ENCODE data around the gene PHOSPHO2. TPM values are rescaled to one million over a fixed set of nuclear protein-coding genes. Genes with fewer than 3 reads are reported as not detected.

Gene PHOSPHO2
- polyA plus RNA-seq, 1 donor (not counting 4 experiments of a cell fraction or from before 2014, with no cell fraction given), result 2.9 TPM

Small RNAs within 50 kb of the gene (small RNA-seq; reads per million reads assigned to genes)
- 0 reads per million in 3 experiments for gene RF00432 (ENCODE audit: insufficient read length in 3 of 3, low read depth in 3 of 3, low replicate concordance in 1 of 3)

Other genes with a start within 250 kb of the PHOSPHO2 start
- 2.0 to 2.4 TPM (median 2.1 TPM) in 3 replicates for gene BBS5, start 215.0 kb upstream of the PHOSPHO2 start, polyA plus RNA-seq
- gene KLHL41, start 184.8 kb upstream of the PHOSPHO2 start, polyA plus RNA-seq, result 0.08 to 0.24 TPM (median 0.18 TPM) in 3 replicates
- gene FASTKD1, start 120.6 kb upstream of the PHOSPHO2 start, polyA plus RNA-seq, result 19.3 to 41.7 TPM (median 27.7 TPM) in 3 replicates
- gene PPIG, start 110.1 kb upstream of the PHOSPHO2 start, polyA plus RNA-seq, result 24.6 to 37.4 TPM (median 28.6 TPM) in 3 replicates
- 0.03 to 0.30 TPM in 2 of 3 replicates, not detected in the other for gene CFAP210, start 64 bp upstream of the PHOSPHO2 start, polyA plus RNA-seq
- 0.62 to 2.0 TPM (median 0.79 TPM) in 3 replicates for gene KLHL23, start 39.4 kb downstream of the PHOSPHO2 start, polyA plus RNA-seq
- gene SSB, start 104.4 kb downstream of the PHOSPHO2 start, polyA plus RNA-seq, result 74.1 to 149 TPM (median 97.4 TPM) in 3 replicates
- gene METTL5, start 130.4 kb downstream of the PHOSPHO2 start, polyA plus RNA-seq, result 63.7 to 119 TPM (median 69.4 TPM) in 3 replicates
- 9.5 to 14.7 TPM (median 11.1 TPM) in 3 replicates for gene UBR3, start 133.0 kb downstream of the PHOSPHO2 start, polyA plus RNA-seq